HG02981 (cell line): ENCODE results near the gene ROCK2.
"Not testable (repeated sequence)": the region's sequence is repeated elsewhere in the genome, so short reads cannot be mapped to it uniquely, and the experiment has no call there.

Experiments
- ATAC-seq: cut with Tn5 transposase; IDR thresholded peaks from one replicate; pipeline ENCODE4 v1.9.1; 2021; ENCODE audit warnings: mild to moderate bottlenecking, moderate library complexity; ENCODE audit not compliant: unreplicated experiment

ROCK2 gene

GRCh38 chr2:11187083-11187619, 157.3 kb downstream of the ROCK2 start:
- ATAC-seq = no peak

GRCh38 chr2:11186145-11186544, 158.3 kb downstream of the ROCK2 start:
- no peak for ATAC-seq

GRCh38 chr2:11182951-11183350, 161.5 kb downstream of the ROCK2 start:
- no peak for ATAC-seq

- no peak for ATAC-seq
These were observed 163.8 kb downstream of the ROCK2 start for GRCh38 chr2:11180653-11181052.

GRCh38 chr2:11179899-11180298, 164.5 kb downstream of the ROCK2 start:
- no peak for ATAC-seq

- ATAC-seq = no peak
These were observed 165.2 kb downstream of the ROCK2 start for GRCh38 chr2:11179196-11179595.

GRCh38 chr2:11177871-11178690, 166.4 kb downstream of the ROCK2 start:
- ATAC-seq = no peak

- no peak for ATAC-seq
These were observed 169.1 kb downstream of the ROCK2 start for GRCh38 chr2:11175293-11175795.

GRCh38 chr2:11174222-11174621, 170.2 kb downstream of the ROCK2 start:
- ATAC-seq = no peak

- ATAC-seq = no peak
These were observed 175.1 kb downstream of the ROCK2 start for GRCh38 chr2:11169333-11169732.

- ATAC-seq = no peak
These were observed 175.9 kb downstream of the ROCK2 start for GRCh38 chr2:11168488-11168887.

GRCh38 chr2:11166476-11166875, 178.0 kb downstream of the ROCK2 start:
- no peak for ATAC-seq

- not testable (repeated sequence) for ATAC-seq
These were observed 179.4 kb downstream of the ROCK2 start for GRCh38 chr2:11165046-11165445.

- ATAC-seq = no peak
These were observed 180.8 kb downstream of the ROCK2 start for GRCh38 chr2:11163439-11164317.

GRCh38 chr2:11161747-11162146, 182.7 kb downstream of the ROCK2 start:
- no peak for ATAC-seq

GRCh38 chr2:11160731-11161455, 183.5 kb downstream of the ROCK2 start:
- peak; percentile 74 for ATAC-seq

GRCh38 chr2:11160256-11160655, 184.2 kb downstream of the ROCK2 start:
- ATAC-seq = no peak

- ATAC-seq = no peak
These were observed 184.8 kb downstream of the ROCK2 start for GRCh38 chr2:11159574-11160170.

GRCh38 chr2:11158916-11159573, 185.4 kb downstream of the ROCK2 start:
- no peak for ATAC-seq

- no peak for ATAC-seq
These were observed 186.7 kb downstream of the ROCK2 start for GRCh38 chr2:11157731-11158130.
